HepG2 (cell line): Measurements from ENCODE around the gene UQCR10. TPM values are rescaled to one million over a fixed set of nuclear protein-coding genes. Genes with fewer than 3 reads are reported as not detected.

Experiments
- ATAC-seq: fragments of 200-7000 bp; cut with Tn5 transposase; 3 replicates; pipeline ENCODE4 v1.9.1; 2020; ENCODE audit warnings: mild to moderate bottlenecking, moderate library complexity
- BruUV-seq: library from RNA; stranded (reverse); fragments of 400-500 nt; replicated peaks from 2 replicates; lab custom pipeline; 2021; lab: Mats Ljungman, UMichigan
- CTCF ChIA-PET: fragments of 300-600 bp; formaldehyde crosslinking; extraction: SDS; loops from one replicate; lab custom pipeline; 2021; ENCODE audit warnings: low total read pairs, inconsistent platforms, low intra/inter-chr PET ratio; lab: Yijun Ruan, JAX
- POLR2A ChIA-PET: fragments of 350-600 bp; sonication (Branson Sonifier 250); formaldehyde crosslinking; loops from one replicate; lab custom pipeline; 2020; ENCODE audit warnings: antibody characterized with exemption, inconsistent platforms; lab: Yijun Ruan, JAX
- DNase-seq: peaks from one replicate; pipeline ENCODE4 v3.0.0-alpha.2; 2015; ENCODE audit warnings: low spot score
- FAIRE-seq: peaks from 3 replicates; lab custom pipeline; 2011; peaks lifted over from hg19 to GRCh38; lab: Jason Lieb, UNC
- H2AFZ ChIP-seq: one replicate; pipeline ENCODE4 v1.6.1; 2011; ENCODE audit warnings: low read length, inconsistent platforms
- H3K27ac ChIP-seq: fragments of 300-600 bp; 3 replicates; pipeline ENCODE4 v1.8.0; 2011; ENCODE audit warnings: mixed run types, mild to moderate bottlenecking, mixed read lengths, low read length, inconsistent platforms; ENCODE audit not compliant: insufficient read depth; ENCODE audit errors: extremely low read length
- H3K27me3 ChIP-seq, 2 experiments: fragments of 200-600 bp in 1 of 2; 2 replicates in 1 of 2; 3 replicates in 1 of 2; pipeline versions ENCODE4 v1.6.0 to v1.8.0; 2011; ENCODE audit warnings: low read length in 2 of 2, mild to moderate bottlenecking in 2 of 2, moderate library complexity in 2 of 2, inconsistent platforms in 1 of 2; ENCODE audit not compliant: insufficient read depth in 2 of 2, control insufficient read depth in 1 of 2
- H3K36me3 ChIP-seq, 2 experiments: fragments of 200-600 bp in 1 of 2; replicated peaks in 1 of 2; 2 replicates in 1 of 2; 3 replicates in 1 of 2; pipeline versions ENCODE4 v1.5.1 to v1.8.0; 2011; ENCODE audit warnings: low read length in 2 of 2, inconsistent platforms in 1 of 2; ENCODE audit not compliant: insufficient read depth in 2 of 2, control insufficient read depth in 1 of 2
- H3K4me1 ChIP-seq: 2 replicates; pipeline ENCODE4 v1.5.1; 2012; ENCODE audit warnings: low read length, inconsistent platforms; ENCODE audit not compliant: insufficient read depth
- H3K4me2 ChIP-seq: 2 replicates; pipeline ENCODE4 v1.6.0; 2011; ENCODE audit warnings: low read depth, low read length, inconsistent platforms
- H3K4me3 ChIP-seq, 3 experiments: fragments of 200-600 bp in 1 of 3; sonication (generic), shearing (Covaris generic) in 1 of 3; replicated peaks in 1 of 3; 2 replicates each; pipeline ENCODE4 v1.5.1; 2011 to 2016; ENCODE audit warnings: low read length in 3 of 3, inconsistent platforms in 2 of 3, low read depth in 2 of 3, mild to moderate bottlenecking in 2 of 3, control low read depth in 1 of 3, mixed read lengths in 1 of 3; ENCODE audit not compliant: insufficient read depth in 1 of 3
- H3K79me2 ChIP-seq: one replicate; pipeline ENCODE4 v1.6.1; 2011; ENCODE audit warnings: low read length, inconsistent platforms; ENCODE audit not compliant: insufficient read depth
- H3K9ac ChIP-seq: 2 replicates; pipeline ENCODE4 v1.6.0; 2011; ENCODE audit warnings: mild to moderate bottlenecking, low read depth, low read length, inconsistent platforms; ENCODE audit not compliant: insufficient read depth
- H3K9me3 ChIP-seq: 2 replicates; pipeline ENCODE4 v1.5.1; 2012; ENCODE audit warnings: mild to moderate bottlenecking, low read length
- H4K20me1 ChIP-seq: 2 replicates; pipeline ENCODE4 v1.6.0; 2011; ENCODE audit warnings: inconsistent platforms, mild to moderate bottlenecking, low read length, moderate library complexity; ENCODE audit not compliant: insufficient read depth
- HNF4A ChIP-seq: sonication (generic); formaldehyde crosslinking; IDR thresholded peaks from 2 replicates; pipeline ENCODE4 v1.4.0; 2020; ENCODE audit warnings: missing genetic modification reagents
- KLF11 ChIP-seq: IDR thresholded peaks from 2 replicates; pipeline ENCODE4 v1.6.1; 2016; ENCODE audit warnings: missing compliant biosample characterization
- NFE2L1 ChIP-seq: sonication (generic); formaldehyde crosslinking; IDR thresholded peaks from 2 replicates; pipeline ENCODE4 v1.4.0; 2020; ENCODE audit warnings: missing genetic modification reagents, mild to moderate bottlenecking, borderline replicate concordance
- PITX1 ChIP-seq: sonication (generic); formaldehyde crosslinking; IDR thresholded peaks from 2 replicates; pipeline ENCODE4 v1.5.1; 2020; ENCODE audit warnings: mild to moderate bottlenecking, missing genetic modification reagents
- ZBTB34 ChIP-seq: sonication (generic); formaldehyde crosslinking; IDR thresholded peaks from 2 replicates; pipeline ENCODE4 v1.8.0; 2022; ENCODE audit warnings: mild to moderate bottlenecking, missing genetic modification reagents
- ZNF232 ChIP-seq: sonication (generic); formaldehyde crosslinking; IDR thresholded peaks from 2 replicates; pipeline ENCODE4 v1.4.0; 2020; ENCODE audit warnings: missing genetic modification reagents, borderline replicate concordance
- ZNF44 ChIP-seq: sonication (generic); formaldehyde crosslinking; IDR thresholded peaks from 2 replicates; pipeline ENCODE4 v1.5.1; 2020; ENCODE audit warnings: mild to moderate bottlenecking, missing genetic modification reagents
- ZNF652 ChIP-seq: IDR thresholded peaks from 2 replicates; pipeline ENCODE4 v1.6.1; 2016; ENCODE audit warnings: low read depth, borderline replicate concordance
- ZNF687 ChIP-seq: sonication (generic); formaldehyde crosslinking; IDR thresholded peaks from 2 replicates; pipeline ENCODE4 v1.5.1; 2020; ENCODE audit warnings: mild to moderate bottlenecking, missing genetic modification reagents, moderate library complexity
- WGBS: methylation state at CpG from one replicate; pipeline ENCODE4 v1.1.6; 2017; ENCODE audit warnings: low lambda C conversion rate; 5-methylcytosine and 5-hydroxymethylcytosine counted together
- in situ Hi-C: cut with HindIII; loops from 2 replicates; pipeline ENCODE4 v1.10.0; 2017; ENCODE audit warnings: low pct_unique_long_range_greater_than_20kb; ENCODE audit not compliant: extremely low pct_ligation_motif_present
- intact Hi-C: fragments of 100-400 bp; cut with micrococcal nuclease; formaldehyde crosslinking; loops from one replicate; pipeline ENCODE4 v1.10.0; 2022; ENCODE audit not compliant: unreplicated experiment
- polyA plus RNA-seq, 8 experiments: library from polyadenylated mRNA; depleted of rRNA in 3 of 8; stranded (reverse) in 7 of 8; unstranded in 1 of 8; fragments of >200 nt; fragmentation: Illumina TruSeq in 4 of 8; extraction: Trizol in 4 of 8; gene quantifications; 2 replicates each; pipeline versions ENCODE4 v1.2.1 to v1.2.3, GENCODE V29; 2011 to 2016; ENCODE audit warnings: low read depth in 4 of 8, missing spikeins in 1 of 8, mixed read lengths in 1 of 8; ENCODE audit not compliant: insufficient read depth in 1 of 8
- total RNA-seq, 5 experiments: library from RNA; depleted of rRNA; stranded (reverse); fragments of >200 nt; fragmentation: Illumina TruSeq; extraction: Trizol; gene quantifications; 2 replicates each; pipeline ENCODE4 v1.2.3, GENCODE V29; 2016; ENCODE audit warnings: low read depth in 1 of 5
- TF ChIP-seq, protein P1 (sequence below): sonication (generic); formaldehyde crosslinking; conservative IDR thresholded peaks from 2 replicates; pipeline ENCODE4 v1.4.0; 2020; ENCODE audit warnings: mild to moderate bottlenecking, missing genetic modification reagents, moderate library complexity

UQCR10 gene
- total and polyA plus RNA-seq, 2 of the 13 experiments (the other 11 are each of a cell fraction or from before 2014, with no cell fraction given), result 225 to 232 TPM

GRCh38 chr22:29816128-29816527 is 49.0 kb downstream of the UQCR10 start:
- no TSS peak for BruUV-seq
- TF ChIP-seq ZNF44 (CRISPR knock-in tag), result no peak
- TF ChIP-seq ZBTB34 (CRISPR knock-in tag), result no peak
- no peak for TF ChIP-seq NFE2L1 (CRISPR knock-in tag)
- peak; percentile 28; the same call in 1 of the 2 replicates for TF ChIP-seq HNF4A
- TF ChIP-seq, protein P1, sequence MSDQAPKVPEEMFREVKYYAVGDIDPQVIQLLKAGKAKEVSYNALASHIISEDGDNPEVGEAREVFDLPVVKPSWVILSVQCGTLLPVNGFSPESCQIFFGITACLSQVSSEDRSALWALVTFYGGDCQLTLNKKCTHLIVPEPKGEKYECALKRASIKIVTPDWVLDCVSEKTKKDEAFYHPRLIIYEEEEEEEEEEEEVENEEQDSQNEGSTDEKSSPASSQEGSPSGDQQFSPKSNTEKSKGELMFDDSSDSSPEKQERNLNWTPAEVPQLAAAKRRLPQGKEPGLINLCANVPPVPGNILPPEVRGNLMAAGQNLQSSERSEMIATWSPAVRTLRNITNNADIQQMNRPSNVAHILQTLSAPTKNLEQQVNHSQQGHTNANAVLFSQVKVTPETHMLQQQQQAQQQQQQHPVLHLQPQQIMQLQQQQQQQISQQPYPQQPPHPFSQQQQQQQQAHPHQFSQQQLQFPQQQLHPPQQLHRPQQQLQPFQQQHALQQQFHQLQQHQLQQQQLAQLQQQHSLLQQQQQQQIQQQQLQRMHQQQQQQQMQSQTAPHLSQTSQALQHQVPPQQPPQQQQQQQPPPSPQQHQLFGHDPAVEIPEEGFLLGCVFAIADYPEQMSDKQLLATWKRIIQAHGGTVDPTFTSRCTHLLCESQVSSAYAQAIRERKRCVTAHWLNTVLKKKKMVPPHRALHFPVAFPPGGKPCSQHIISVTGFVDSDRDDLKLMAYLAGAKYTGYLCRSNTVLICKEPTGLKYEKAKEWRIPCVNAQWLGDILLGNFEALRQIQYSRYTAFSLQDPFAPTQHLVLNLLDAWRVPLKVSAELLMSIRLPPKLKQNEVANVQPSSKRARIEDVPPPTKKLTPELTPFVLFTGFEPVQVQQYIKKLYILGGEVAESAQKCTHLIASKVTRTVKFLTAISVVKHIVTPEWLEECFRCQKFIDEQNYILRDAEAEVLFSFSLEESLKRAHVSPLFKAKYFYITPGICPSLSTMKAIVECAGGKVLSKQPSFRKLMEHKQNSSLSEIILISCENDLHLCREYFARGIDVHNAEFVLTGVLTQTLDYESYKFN, result 0 out of 2 replicates have a peak, but pooled peaks have one; percentile 22
- peak; percentile 60; the same call in 1 of the 2 replicates for TF ChIP-seq PITX1 (CRISPR knock-in tag)
- TF ChIP-seq ZNF652 (CRISPR knock-in tag), result peak; percentile 81
- TF ChIP-seq KLF11 (CRISPR knock-in tag), result no peak
- peak; percentile 22; the same call in 1 of the 2 replicates for TF ChIP-seq ZNF687 (CRISPR knock-in tag)
- TF ChIP-seq ZNF232, result no peak
- Histone ChIP-seq H3K36me3 (peaks cover 19 to 44% of the 10 kb centered on the region in 2 experiments), H3K4me2 (no peak overlapping the region), H3K4me1 (peaks cover 52% of the 10 kb centered on the region), H3K27me3 (no peaks in the 10 kb centered on the region; a peak in 1 of 5 replicates), H3K9ac (no peak overlapping the region), H3K79me2 (no peaks in the 10 kb centered on the region), H3K27ac (no peak overlapping the region), H3K9me3 (no peaks in the 10 kb centered on the region), H2AFZ (no peak overlapping the region), H3K4me3 (no peak overlapping the region), H4K20me1 (peaks cover 1% of the 10 kb centered on the region; the same call in 1 of the 2 replicates)
- DNase-seq (no peak), FAIRE-seq (no peak), ATAC-seq (peak; percentile 67)
- POLR2A ChIA-PET, result interaction anchor here (1.8 kb wide), 1 partner anchor 17 kb away, joined by 7 read pairs; no protein-coding TSS in a partner anchor
- CTCF ChIA-PET, result no interaction called here
- 69% methylated on average over 2 of the region's 2 CpGs for WGBS
- intact Hi-C loops (no loop called here), in situ Hi-C loops (no loop called here)
